GM20000 (cell line): Measurements from ENCODE around the gene HS6ST3.

Source experiments
- DNase-seq: peaks from one replicate; pipeline ENCODE4 v3.0.0; 2012; ENCODE audit warnings: low spot score
- CTCF ChIP-seq: IDR thresholded peaks from 2 replicates; pipeline ENCODE4 v1.5.1; 2012; ENCODE audit warnings: mild to moderate bottlenecking, control low read depth; ENCODE audit errors: extremely low read depth, missing control alignments

The HS6ST3 gene

DNA sequence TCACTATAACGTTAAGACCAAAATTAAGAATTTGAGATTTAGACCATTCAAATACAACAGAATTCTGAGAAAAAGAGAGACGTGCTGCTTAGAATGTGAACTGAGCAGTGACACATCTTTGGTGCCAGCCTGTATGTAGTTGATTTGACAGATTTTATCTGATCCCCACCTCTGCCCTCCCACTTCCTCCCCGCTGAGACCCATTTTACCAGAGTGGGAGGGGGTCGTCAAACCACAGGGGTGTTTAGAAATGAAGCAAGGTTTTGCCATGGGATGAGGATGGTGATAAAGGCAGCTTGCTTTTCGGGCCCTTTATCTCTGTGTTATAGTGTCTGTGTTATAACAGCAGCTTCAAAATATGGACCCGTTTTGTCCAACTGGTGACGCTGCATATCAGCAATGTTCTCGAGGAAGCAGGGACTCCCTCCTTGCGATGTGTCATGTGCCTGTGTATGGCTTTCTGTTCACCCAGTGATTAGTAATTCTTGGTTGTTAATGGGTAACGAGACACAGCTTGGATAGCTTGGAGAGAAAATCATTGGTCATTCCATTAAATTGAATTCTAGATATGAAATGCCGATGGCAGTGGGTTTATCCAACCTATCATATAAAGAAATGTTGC is 125.0 kb downstream of the HS6ST3 start:
- no peak for DNase-seq
- no peak for TF ChIP-seq CTCF

DNA sequence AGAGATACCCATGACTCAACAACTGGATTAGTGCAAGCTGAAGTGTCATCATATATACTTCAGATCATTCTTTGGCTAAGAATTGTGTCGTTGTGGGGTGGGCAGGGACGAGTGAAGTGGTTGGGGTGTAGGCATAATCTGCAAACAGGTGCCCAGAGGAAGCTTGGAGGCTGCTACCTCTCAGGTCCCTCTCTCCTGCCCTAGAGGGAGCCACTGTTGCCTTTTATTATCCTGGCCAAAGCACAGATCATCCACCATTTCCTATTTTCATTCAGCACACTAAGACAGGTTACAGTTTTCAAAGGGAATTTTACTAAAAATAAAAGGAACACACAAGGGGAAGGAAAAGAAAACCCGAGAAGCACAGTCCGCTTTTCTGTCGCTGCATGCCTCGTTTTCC is 126.6 kb downstream of the HS6ST3 start:
- no peak for DNase-seq
- no peak for TF ChIP-seq CTCF

DNA sequence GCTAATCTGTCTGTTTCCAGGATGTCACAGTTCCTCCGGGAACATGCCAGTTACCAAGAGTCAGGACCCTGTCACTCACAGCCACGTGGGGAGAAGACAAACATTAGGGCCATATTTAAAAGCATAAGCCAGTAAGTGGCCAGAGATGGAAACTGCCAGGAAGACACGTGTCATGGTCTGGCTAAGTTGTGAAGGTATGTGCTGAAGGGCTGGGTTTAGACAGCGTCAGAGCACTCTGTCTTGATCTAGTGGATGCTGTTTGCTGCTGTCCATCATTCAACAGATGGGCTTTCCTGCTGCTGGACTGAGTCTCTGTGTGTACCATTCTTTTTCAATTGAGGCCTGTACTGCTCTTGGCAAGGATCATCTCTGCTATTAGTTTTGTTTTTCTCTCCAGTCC is 128.6 kb downstream of the HS6ST3 start:
- no peak for DNase-seq
- no peak for TF ChIP-seq CTCF

DNA sequence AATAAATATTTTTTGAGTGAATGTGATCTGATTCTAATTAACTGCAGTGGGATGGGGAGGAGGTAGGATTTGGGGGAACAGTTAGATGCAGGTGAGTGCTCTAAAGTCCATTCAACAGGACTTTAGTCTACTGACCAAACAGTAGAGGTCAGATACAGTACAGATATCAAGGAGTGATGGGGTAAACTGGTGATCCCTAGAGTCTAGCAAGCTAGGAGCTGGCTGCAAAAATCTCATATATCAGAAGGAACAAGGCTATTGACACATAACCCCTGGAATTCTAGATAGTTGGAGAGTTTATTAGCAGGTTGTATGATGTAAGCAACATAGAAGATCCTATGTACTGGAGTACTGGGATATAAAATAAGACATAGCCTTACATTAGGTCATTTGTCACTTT is 131.6 kb downstream of the HS6ST3 start:
- no peak for TF ChIP-seq CTCF
- no peak for DNase-seq

GRCh38 chr13:96223231-96223630 is 133.3 kb downstream of the HS6ST3 start:
- no peak for TF ChIP-seq CTCF
- no peak for DNase-seq

GRCh38 chr13:96229356-96229755 is 139.4 kb downstream of the HS6ST3 start:
- TF ChIP-seq CTCF = peak; percentile 35
- no peak for DNase-seq

DNA sequence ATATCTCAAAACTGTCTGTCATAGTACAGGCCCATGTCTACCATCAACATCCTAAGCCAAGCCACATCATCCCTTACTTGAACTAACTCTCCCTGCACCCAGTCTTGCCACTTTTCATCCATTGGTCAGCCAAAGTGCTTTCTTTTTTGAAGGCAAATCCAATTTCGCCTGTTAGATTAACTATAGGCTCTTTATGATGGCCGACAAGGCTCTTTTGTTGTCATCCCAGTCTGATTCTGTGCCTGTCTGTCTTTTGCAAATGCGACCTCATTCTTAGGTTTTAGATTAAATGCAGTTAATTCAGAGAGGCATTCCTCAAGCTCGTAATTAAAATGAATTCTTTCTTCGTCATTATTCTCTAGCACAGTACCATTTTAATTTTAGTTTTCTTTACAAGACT is 148.3 kb downstream of the HS6ST3 start:
- no peak for TF ChIP-seq CTCF
- DNase-seq = no peak
